HepG2 (cell line): ENCODE results near the gene NKAIN4. TPM values are rescaled to one million over a fixed set of nuclear protein-coding genes. Genes with fewer than 3 reads are reported as not detected.
A peak's percentile ranks its signal among the peaks of the same experiment; 100 is the strongest.

Source experiments
- ARNT2 ChIP-seq: sonication (generic); formaldehyde crosslinking; IDR thresholded peaks from 2 replicates; pipeline ENCODE4 v1.8.0; 2022; ENCODE audit warnings: mild to moderate bottlenecking, low read depth, missing genetic modification reagents, moderate library complexity
- ARNTL ChIP-seq: sonication (generic); formaldehyde crosslinking; IDR thresholded peaks from 2 replicates; pipeline ENCODE4 v1.4.0; 2020; ENCODE audit warnings: mild to moderate bottlenecking, missing genetic modification reagents
- ASH2L ChIP-seq: fragments of 300-600, 200-600 bp; sonication (generic); IDR thresholded peaks from 2 replicates; pipeline ENCODE4 v1.7.0; 2017; ENCODE audit warnings: low read depth, mild to moderate bottlenecking, moderate library complexity, mixed read lengths, low read length; ENCODE audit not compliant: insufficient read length
- CBX5 ChIP-seq: sonication (generic); formaldehyde crosslinking; IDR thresholded peaks from 2 replicates; pipeline ENCODE4 v1.4.0; 2020; ENCODE audit warnings: missing genetic modification reagents, borderline replicate concordance
- CC2D1A ChIP-seq: sonication (generic); formaldehyde crosslinking; IDR thresholded peaks from 2 replicates; pipeline ENCODE4 v1.8.1; 2023; ENCODE audit warnings: mild to moderate bottlenecking, missing genetic modification reagents
- CCAR2 ChIP-seq: fragments of 200-400 bp; formaldehyde crosslinking; optimal IDR thresholded peaks from 2 replicates; pipeline ENCODE3; 2018; ENCODE audit warnings: low read depth, mild to moderate bottlenecking, low read length, moderate library complexity
- FIP1L1 ChIP-seq: fragments of 200-400 bp; formaldehyde crosslinking; IDR thresholded peaks from 2 replicates; pipeline ENCODE4 v1.6.1; 2018; ENCODE audit warnings: low read depth, mild to moderate bottlenecking, low read length, moderate library complexity, borderline replicate concordance; ENCODE audit not compliant: insufficient read depth
- IKZF4 ChIP-seq: sonication (generic); formaldehyde crosslinking; IDR thresholded peaks from 2 replicates; pipeline ENCODE4 v1.5.1; 2020; ENCODE audit warnings: borderline replicate concordance, mild to moderate bottlenecking, low read depth, missing genetic modification reagents; ENCODE audit errors: not compliant biosample characterization
- JARID2 ChIP-seq: sonication (generic); formaldehyde crosslinking; IDR thresholded peaks from 2 replicates; pipeline ENCODE4 v1.8.1; 2023; ENCODE audit warnings: missing genetic modification reagents, inconsistent platforms; ENCODE audit not compliant: insufficient replicate concordance
- KLF9 ChIP-seq: IDR thresholded peaks from 2 replicates; pipeline ENCODE4 v1.6.1; 2016; ENCODE audit warnings: low read depth
- MAFF ChIP-seq: IDR thresholded peaks from 2 replicates; pipeline ENCODE4 v1.6.1; 2011; ENCODE audit warnings: low read depth, low read length, improper control_type of control experiment
- MAFK ChIP-seq, 2 experiments: IDR thresholded peaks in 1 of 2; conservative IDR thresholded peaks in 1 of 2; 2 replicates each; pipeline ENCODE4 v1.6.1; 2011; ENCODE audit warnings: improper control_type of control experiment in 2 of 2, low read length in 2 of 2
- MED13 ChIP-seq: sonication (generic); formaldehyde crosslinking; IDR thresholded peaks from 2 replicates; pipeline ENCODE4 v1.5.0; 2020; ENCODE audit warnings: missing genetic modification reagents
- NFATC3 ChIP-seq: sonication (generic); formaldehyde crosslinking; IDR thresholded peaks from 2 replicates; pipeline ENCODE4 v1.5.1; 2020; ENCODE audit warnings: mild to moderate bottlenecking, missing genetic modification reagents
- NFE2L1 ChIP-seq: sonication (generic); formaldehyde crosslinking; IDR thresholded peaks from 2 replicates; pipeline ENCODE4 v1.4.0; 2020; ENCODE audit warnings: missing genetic modification reagents, mild to moderate bottlenecking, borderline replicate concordance
- PHB2 ChIP-seq: fragments of 450-650 bp; IDR thresholded peaks from 2 replicates; pipeline ENCODE4 v1.6.1; 2018; ENCODE audit not compliant: partially characterized antibody
- POGZ ChIP-seq: sonication (generic); formaldehyde crosslinking; IDR thresholded peaks from 2 replicates; pipeline ENCODE4 v1.4.0; 2020; ENCODE audit warnings: mild to moderate bottlenecking, missing genetic modification reagents
- RELA ChIP-seq: sonication (generic); formaldehyde crosslinking; IDR thresholded peaks from 2 replicates; pipeline ENCODE4 v1.4.0; 2020; ENCODE audit warnings: missing genetic modification reagents
- SIX4 ChIP-seq: sonication (generic); formaldehyde crosslinking; IDR thresholded peaks from 2 replicates; pipeline ENCODE4 v1.4.0; 2020; ENCODE audit warnings: missing genetic modification reagents
- TBX3 ChIP-seq: fragments of 450-650 bp; IDR thresholded peaks from 2 replicates; pipeline ENCODE4 v1.6.1; 2017; ENCODE audit warnings: antibody characterized with exemption, mild to moderate bottlenecking, inconsistent platforms, borderline replicate concordance
- U2AF1 ChIP-seq: fragments of 200-400 bp; formaldehyde crosslinking; optimal IDR thresholded peaks from 2 replicates; pipeline ENCODE3; 2017; ENCODE audit warnings: mild to moderate bottlenecking, low read depth, low read length
- ZBTB21 ChIP-seq: sonication (generic); formaldehyde crosslinking; IDR thresholded peaks from 2 replicates; pipeline ENCODE4 v1.4.0; 2020; ENCODE audit warnings: missing genetic modification reagents
- ZBTB3 ChIP-seq: sonication (generic); formaldehyde crosslinking; IDR thresholded peaks from 2 replicates; pipeline ENCODE4 v1.4.0; 2020; ENCODE audit warnings: low read depth, mild to moderate bottlenecking, moderate library complexity, missing genetic modification reagents, borderline replicate concordance
- ZNF205 ChIP-seq: IDR thresholded peaks from 2 replicates; pipeline ENCODE4 v1.6.1; 2018; ENCODE audit warnings: missing biosample characterization, missing genetic modification reagents
- ZNF382 ChIP-seq: sonication (generic); formaldehyde crosslinking; IDR thresholded peaks from 2 replicates; pipeline ENCODE4 v1.5.0; 2020; ENCODE audit warnings: missing genetic modification reagents, mild to moderate bottlenecking, borderline replicate concordance
- ZNF557 ChIP-seq: sonication (generic); formaldehyde crosslinking; IDR thresholded peaks from 2 replicates; pipeline ENCODE4 v1.4.0; 2020; ENCODE audit warnings: missing genetic modification reagents
- ZNF704 ChIP-seq: sonication (generic); formaldehyde crosslinking; IDR thresholded peaks from 2 replicates; pipeline ENCODE4 v1.8.1; 2023; ENCODE audit warnings: mild to moderate bottlenecking, inconsistent platforms, moderate library complexity, missing genetic modification reagents, borderline replicate concordance
- ZNF772 ChIP-seq: sonication (generic); formaldehyde crosslinking; IDR thresholded peaks from 2 replicates; pipeline ENCODE4 v1.5.0; 2020; ENCODE audit warnings: mild to moderate bottlenecking, missing genetic modification reagents
- ZNF883 ChIP-seq: sonication (generic); formaldehyde crosslinking; IDR thresholded peaks from 2 replicates; pipeline ENCODE4 v1.5.1; 2020; ENCODE audit warnings: mild to moderate bottlenecking, missing genetic modification reagents; ENCODE audit errors: not compliant biosample characterization
- polyA plus RNA-seq, 8 experiments: library from polyadenylated mRNA; depleted of rRNA in 3 of 8; stranded (reverse) in 7 of 8; unstranded in 1 of 8; fragments of >200 nt; fragmentation: Illumina TruSeq in 4 of 8; extraction: Trizol in 4 of 8; gene quantifications; 2 replicates each; pipeline versions ENCODE4 v1.2.1 to v1.2.3, GENCODE V29; 2011 to 2016; ENCODE audit warnings: low read depth in 4 of 8, missing spikeins in 1 of 8, mixed read lengths in 1 of 8; ENCODE audit not compliant: insufficient read depth in 1 of 8
- total RNA-seq, 5 experiments: library from RNA; depleted of rRNA; stranded (reverse); fragments of >200 nt; fragmentation: Illumina TruSeq; extraction: Trizol; gene quantifications; 2 replicates each; pipeline ENCODE4 v1.2.3, GENCODE V29; 2016; ENCODE audit warnings: low read depth in 1 of 5
- TF ChIP-seq, protein P1 (sequence below), 2 experiments: sonication (generic) in 1 of 2; formaldehyde crosslinking in 1 of 2; IDR thresholded peaks; 2 replicates each; pipeline versions ENCODE4 v1.5.1 to v1.6.1; 2011 to 2020; ENCODE audit warnings: borderline replicate concordance in 1 of 2, low read depth in 1 of 2, low read length in 1 of 2, mild to moderate bottlenecking in 1 of 2, missing genetic modification reagents in 1 of 2, moderate library complexity in 1 of 2

NKAIN4 gene
- total and polyA plus RNA-seq, 2 of the 13 experiments (the other 11 are each of a cell fraction or from before 2014, with no cell fraction given): not detected

DNA sequence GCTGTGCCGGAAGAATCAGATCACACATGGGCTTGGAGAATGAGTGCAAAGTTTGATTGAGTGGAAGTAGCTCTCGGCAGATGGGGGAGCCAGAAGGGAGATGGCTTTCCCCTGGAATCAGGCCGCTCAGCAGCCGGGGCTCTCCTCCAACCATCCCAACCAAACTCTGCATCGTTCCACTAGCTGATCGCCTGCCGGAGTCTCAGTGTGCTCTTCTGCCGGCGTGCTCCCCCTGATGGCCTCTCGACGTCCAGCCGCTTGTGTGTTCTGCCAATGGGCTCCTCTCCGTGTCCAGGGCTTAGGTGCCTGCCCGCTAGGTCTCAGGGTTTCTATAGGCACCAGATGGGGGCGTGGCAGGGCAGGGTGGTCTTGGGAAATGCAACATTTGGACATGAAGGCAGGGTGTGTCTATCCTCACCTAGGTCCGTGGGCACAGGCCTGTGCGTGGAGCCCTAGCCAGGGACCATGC is 23.4 kb downstream of the NKAIN4 start (continued):
- TF ChIP-seq ZNF772: peak; percentile 72; the same call in 1 of the 2 replicates
- no peak for TF ChIP-seq ZNF704 (CRISPR knock-in tag)
- no peak for TF ChIP-seq POGZ (CRISPR knock-in tag)
- no peak for TF ChIP-seq MED13 (CRISPR knock-in tag)
- TF ChIP-seq ZBTB21: 0 out of 2 replicates have a peak, but pooled peaks have one; percentile 10
- no peak for TF ChIP-seq ASH2L
- no peak for TF ChIP-seq ZNF557 (CRISPR knock-in tag)
- TF ChIP-seq CC2D1A (CRISPR knock-in tag): 0 out of 2 replicates have a peak, but pooled peaks have one; percentile 96
- no peak for TF ChIP-seq KLF9 (CRISPR knock-in tag)
- no peak for TF ChIP-seq ARNTL (CRISPR knock-in tag)
- no peak for TF ChIP-seq JARID2 (CRISPR knock-in tag)
- no peak for TF ChIP-seq RELA
- no peak for TF ChIP-seq ZBTB3 (CRISPR knock-in tag)
- TF ChIP-seq PHB2: no peak
- no peak for TF ChIP-seq NFATC3 (CRISPR knock-in tag)
- TF ChIP-seq MAFK (conservative IDR thresholded peaks at IDR 0.05 in 1 of 2, IDR thresholded peaks at IDR 0.05 in 1 of 2; ENCODE audit: low read length in 2 of 2): no peak
- TF ChIP-seq CCAR2: no peak
- no peak for TF ChIP-seq IKZF4 (CRISPR knock-in tag)
- TF ChIP-seq FIP1L1: no peak
- TF ChIP-seq ZNF205 (CRISPR knock-in tag): no peak
- TF ChIP-seq ZNF883 (CRISPR knock-in tag): peak; percentile 41
- TF ChIP-seq, protein P1, sequence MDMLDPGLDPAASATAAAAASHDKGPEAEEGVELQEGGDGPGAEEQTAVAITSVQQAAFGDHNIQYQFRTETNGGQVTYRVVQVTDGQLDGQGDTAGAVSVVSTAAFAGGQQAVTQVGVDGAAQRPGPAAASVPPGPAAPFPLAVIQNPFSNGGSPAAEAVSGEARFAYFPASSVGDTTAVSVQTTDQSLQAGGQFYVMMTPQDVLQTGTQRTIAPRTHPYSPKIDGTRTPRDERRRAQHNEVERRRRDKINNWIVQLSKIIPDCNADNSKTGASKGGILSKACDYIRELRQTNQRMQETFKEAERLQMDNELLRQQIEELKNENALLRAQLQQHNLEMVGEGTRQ (IDR thresholded peaks at IDR 0.05; ENCODE audit: low read depth, low read length): no peak
- TF ChIP-seq, protein P1 (CRISPR knock-in tag; IDR thresholded peaks at IDR 0.05; ENCODE audit: borderline replicate concordance): no peak
- no peak for TF ChIP-seq SIX4
- no peak for TF ChIP-seq ARNT2 (CRISPR knock-in tag)
- no peak for TF ChIP-seq U2AF1
- peak; percentile 18; the same call in 1 of the 2 replicates for TF ChIP-seq NFE2L1 (CRISPR knock-in tag)
- TF ChIP-seq MAFF: no peak
- TF ChIP-seq CBX5 (CRISPR knock-in tag): peak; percentile 49; the same call in 1 of the 2 replicates
- TF ChIP-seq TBX3: no peak
- TF ChIP-seq ZNF382: no peak
